Iris pigment epithelial cell (primary cell): Measurements from ENCODE around the gene ERMN.
"Not testable (repeated sequence)": the region's sequence is repeated elsewhere in the genome, so short reads cannot be mapped to it uniquely, and the experiment has no call there.

Experiments used
- DNase-seq: peaks from one replicate; pipeline ENCODE4 v3.0.0-alpha.2; 2011; ENCODE audit warnings: low read depth

Gene ERMN

GRCh38 chr2:157292853-157293252 is 32.8 kb downstream of the ERMN start:
- DNase-seq, result no peak

GRCh38 chr2:157291018-157291417 is 34.6 kb downstream of the ERMN start:
- no peak for DNase-seq

GRCh38 chr2:157290525-157290924 is 35.1 kb downstream of the ERMN start:
- DNase-seq, result no peak

GRCh38 chr2:157287160-157287559 is 38.5 kb downstream of the ERMN start:
- DNase-seq, result no peak

GRCh38 chr2:157283468-157283867 is 42.2 kb downstream of the ERMN start:
- no peak for DNase-seq

GRCh38 chr2:157281316-157281715 is 44.3 kb downstream of the ERMN start:
- DNase-seq, result no peak

DNA sequence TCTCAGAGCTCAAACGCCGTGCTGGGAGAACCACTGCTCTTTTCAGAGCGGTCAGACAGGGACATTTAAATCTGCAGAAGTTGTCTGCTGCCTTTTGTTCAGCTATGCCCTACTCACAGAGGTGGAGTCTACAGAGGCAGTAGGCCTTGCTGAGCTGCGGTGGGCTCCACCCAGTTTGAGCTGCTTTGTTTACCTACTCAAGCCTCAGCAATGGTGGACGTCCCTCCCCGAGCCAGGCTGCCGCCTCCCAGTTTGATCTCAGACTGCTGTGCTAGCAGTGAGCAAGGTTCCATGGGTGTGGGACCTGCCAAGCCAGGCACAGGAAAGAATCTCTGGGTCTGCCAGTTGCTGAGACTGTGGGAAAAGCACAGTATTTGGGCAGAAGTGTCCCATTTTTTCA is 46.3 kb downstream of the ERMN start:
- DNase-seq, result not testable (repeated sequence)

GRCh38 chr2:157271590-157272203 is 53.9 kb downstream of the ERMN start:
- no peak for DNase-seq

DNA sequence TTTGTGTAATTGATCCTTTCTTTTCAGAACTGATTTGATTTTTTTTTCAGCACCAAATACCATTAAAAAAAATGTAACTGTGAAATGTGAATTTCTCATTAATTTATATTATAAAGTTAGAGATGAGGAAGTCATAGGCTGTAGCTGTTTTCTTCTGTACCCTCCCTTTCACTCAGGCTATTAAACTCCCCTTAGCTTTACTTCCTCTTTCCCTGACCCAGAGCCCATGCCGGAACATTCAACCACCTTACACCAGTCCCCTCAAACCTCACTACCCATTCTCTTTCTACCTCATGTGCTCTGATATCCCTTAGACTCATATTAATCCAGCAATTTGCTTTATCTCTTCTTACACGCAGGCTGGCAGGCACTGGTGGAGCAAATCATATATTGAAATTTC is 55.7 kb downstream of the ERMN start:
- no peak for DNase-seq

DNA sequence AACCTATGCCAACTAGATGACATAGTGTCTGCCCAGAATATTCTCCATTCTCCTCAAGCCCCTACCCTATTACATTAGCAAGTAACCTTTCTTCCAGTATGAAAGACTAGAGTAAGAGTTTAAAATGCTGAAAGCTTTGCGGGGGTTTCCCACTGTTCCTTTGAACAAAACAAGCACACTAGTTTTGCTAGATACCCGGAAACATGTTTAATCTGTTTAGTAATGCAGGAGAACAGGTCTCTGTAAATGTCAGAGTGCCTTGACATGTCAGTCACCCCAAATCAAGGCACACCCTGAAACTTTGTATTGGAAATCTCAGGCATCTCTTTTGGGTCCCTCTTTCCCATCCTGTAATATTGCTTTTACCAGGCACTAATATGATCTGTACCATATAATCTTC is 56.6 kb downstream of the ERMN start:
- DNase-seq, result no peak
